ENCODE measurements around the gene TRMO.

Gene TRMO

DNA sequence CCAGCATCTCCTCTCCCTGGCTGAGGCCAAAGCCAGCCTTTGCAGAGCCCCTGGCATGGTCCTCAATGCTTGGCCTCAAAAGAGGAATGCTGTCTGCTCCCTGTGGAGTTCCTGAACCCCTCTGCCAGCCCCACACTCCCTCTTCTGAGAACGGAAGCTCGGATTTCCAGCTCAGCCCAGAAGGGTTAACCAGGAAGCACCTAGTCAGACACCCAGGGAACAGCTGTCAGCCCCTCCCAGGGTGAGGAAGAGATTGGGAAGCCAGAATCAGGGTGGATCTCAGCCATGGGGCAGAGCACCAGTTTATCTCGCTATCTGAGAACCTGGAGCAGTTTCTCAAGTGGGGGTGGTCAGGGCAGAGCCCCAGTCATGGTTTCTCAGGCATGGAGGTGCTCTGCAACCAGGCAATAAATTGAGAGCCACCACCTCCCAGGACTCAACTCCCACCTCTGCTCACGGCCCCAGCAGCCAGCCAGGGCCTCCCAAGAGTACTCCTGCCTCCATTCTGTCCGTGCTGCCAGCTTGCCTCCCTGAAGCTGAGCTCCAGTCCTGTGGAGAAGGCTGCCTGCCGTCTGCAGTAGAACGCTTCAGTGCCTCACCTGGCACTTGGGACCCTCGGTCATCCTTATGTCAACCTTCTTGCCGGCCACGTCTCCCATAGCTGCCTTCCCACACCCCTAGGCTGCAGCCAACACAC lies 61.7 kb downstream of the TRMO start:
- DNase-seq (ENCODE audit: low read depth, low spot score) = no peak

- no peak for DNase-seq (ENCODE audit: low read depth, low spot score)
These were observed 63.0 kb downstream of the TRMO start for GRCh38 chr9:97859346-97859745.

DNA sequence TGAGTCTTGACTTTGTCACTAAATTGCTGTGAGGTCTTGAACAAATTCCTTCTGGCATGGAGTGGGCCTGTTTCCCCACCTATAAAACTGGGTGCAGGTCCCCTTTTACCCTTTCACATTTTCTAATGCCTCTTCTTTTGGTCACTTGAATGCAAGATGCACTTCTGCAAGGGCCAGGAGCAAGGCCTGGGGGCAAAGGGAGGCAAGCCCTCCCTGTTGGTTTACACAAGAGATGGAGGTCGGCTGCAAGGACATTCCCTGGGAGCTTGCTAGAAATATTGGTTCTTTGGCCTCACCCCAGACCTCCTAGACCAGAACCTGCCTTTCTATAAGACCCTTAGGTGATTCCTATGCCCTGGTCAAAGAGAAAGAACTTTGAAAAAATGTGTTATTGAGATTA lies 63.5 kb downstream of the TRMO start:
- DNase-seq (ENCODE audit: low read depth, low spot score) = no peak

- no peak for DNase-seq (ENCODE audit: low read depth, low spot score)
These were observed 63.9 kb downstream of the TRMO start for GRCh38 chr9:97858393-97858713.

DNA sequence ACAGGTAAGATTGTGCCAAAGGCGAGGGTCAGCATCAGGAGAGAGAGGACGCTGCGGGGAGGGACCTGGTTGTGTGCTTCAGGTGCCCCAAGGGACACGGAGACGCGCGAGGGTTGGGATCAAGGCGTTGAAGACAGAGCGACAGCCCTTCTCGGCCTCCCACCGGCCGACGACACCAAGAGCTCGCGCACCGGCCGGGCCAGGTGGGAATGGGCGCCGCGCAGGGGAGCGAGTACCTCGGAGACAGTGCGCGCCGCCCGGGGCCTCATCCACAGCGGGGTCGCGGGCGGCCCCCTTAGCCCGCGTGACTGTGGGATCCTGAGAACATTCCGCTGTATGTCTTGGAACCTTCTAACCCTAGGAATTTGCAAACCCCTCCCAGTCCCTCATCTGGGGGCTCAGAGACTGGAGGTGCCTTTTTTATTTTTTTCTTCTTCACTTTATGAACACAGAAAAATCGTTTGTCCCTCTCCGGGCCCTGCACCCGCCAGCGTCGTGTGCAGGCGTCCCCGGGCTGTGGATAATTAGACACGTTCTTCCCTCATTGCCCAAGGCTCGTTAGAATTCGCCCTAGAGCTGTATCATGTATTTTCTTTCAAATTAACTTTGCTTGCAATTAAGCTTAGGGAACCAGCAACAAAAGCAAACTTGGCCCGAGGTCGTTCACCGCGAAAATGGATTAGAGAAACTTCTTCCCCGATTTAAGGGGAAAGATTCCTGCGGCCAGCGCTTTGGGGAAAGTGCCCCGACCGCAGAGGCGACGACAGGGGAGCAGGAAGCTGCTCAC lies 64.5 kb downstream of the TRMO start:
- DNase-seq (ENCODE audit: low read depth, low spot score) = no peak

DNA sequence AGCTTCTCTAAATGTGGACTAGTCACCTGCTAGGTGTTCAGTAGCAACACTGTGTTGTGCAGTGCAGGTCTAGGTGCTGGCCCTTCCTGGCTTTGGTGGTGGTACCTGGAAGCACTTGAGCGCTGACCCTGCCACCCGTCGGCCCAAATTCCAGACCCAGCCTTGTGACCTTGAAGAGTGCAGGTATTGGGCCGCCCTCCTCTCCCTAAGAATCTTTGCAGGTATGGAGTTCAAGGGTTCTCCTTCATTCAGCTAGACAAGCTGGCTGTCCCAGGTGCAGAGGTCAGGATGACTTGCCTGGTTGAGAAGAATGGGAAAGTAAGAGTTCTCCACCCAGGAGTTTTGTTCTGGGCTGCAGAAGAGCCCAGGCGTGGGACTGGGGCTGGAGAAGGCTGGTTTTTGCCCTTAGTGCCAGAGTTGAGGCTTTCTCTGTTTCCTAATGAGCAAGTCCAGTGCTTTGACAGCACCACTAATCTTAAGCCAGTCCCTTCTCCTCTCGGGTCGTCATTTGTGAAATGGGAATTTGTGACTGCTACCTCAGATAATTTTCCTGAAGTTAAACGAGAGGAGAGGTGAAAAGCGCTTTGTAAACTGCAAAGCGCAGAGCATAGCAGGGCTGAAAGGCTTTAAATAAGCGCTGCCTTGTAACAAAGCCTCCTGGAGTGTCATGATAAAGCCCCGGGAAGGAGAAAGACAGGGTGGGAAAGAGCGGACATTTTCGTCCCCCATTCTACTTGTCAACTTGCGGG lies 65.3 kb downstream of the TRMO start:
- no peak for DNase-seq (ENCODE audit: low read depth, low spot score)

- DNase-seq (ENCODE audit: low read depth, low spot score) = no peak
These were observed 66.4 kb downstream of the TRMO start for GRCh38 chr9:97855899-97856298.

- DNase-seq (ENCODE audit: low read depth, low spot score) = no peak
These were observed 66.8 kb downstream of the TRMO start for GRCh38 chr9:97855486-97855875.

DNA sequence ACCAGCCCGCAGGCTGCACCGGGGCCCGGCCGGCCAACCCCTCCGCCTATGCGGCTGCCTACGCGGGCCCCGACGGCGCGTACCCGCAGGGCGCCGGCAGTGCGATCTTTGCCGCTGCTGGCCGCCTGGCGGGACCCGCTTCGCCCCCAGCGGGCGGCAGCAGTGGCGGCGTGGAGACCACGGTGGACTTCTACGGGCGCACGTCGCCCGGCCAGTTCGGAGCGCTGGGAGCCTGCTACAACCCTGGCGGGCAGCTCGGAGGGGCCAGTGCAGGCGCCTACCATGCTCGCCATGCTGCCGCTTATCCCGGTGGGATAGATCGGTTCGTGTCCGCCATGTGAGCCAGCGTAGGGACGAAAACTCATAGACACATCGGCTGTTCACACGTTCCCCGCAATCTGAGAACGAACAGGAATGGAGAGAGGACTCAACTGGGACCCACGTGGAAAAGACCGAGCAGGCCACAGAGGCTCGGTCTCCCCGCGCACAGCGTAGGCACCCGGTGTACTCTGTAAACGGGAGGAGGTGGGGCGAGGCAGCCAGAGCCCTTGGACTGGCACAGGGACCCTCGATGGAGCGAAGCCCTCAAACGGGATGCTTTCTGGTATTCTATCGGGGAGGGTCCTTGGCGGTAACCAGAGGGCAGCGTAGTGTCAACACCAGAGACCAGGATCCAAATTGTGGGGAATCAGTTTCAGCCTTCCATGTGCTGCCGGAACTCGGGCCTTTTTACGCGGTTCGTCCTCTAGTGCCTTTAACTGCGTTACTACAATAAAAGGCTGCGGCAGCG lies 67.4 kb downstream of the TRMO start:
- no peak for DNase-seq (ENCODE audit: low read depth, low spot score)

Data from brain pericyte (primary cell).